Endothelial cell of umbilical vein (primary cell): ENCODE results near the gene DHX34.

ENCODE experiments used
- CTCF ChIP-seq, 2 donors: IDR thresholded peaks; 1 replicate in 1 of 2; 2 replicates in 1 of 2; pipeline ENCODE4 v1.5.1; 2011; ENCODE audit warnings: low read length in 2 of 2, mild to moderate bottlenecking in 2 of 2, moderate library complexity in 2 of 2, control low read depth in 1 of 2, inconsistent platforms in 1 of 2, low read depth in 1 of 2; ENCODE audit not compliant: insufficient read depth in 1 of 2; ENCODE audit errors: extremely low read depth in 1 of 2
- EZH2 ChIP-seq: IDR thresholded peaks from 2 replicates; pipeline ENCODE4 v1.6.1; 2012; ENCODE audit warnings: borderline replicate concordance, low read depth, mild to moderate bottlenecking, moderate library complexity, low read length, inconsistent platforms; ENCODE audit not compliant: severe bottlenecking
- FOS ChIP-seq: IDR thresholded peaks from 2 replicates; pipeline ENCODE4 v1.6.1; 2011; ENCODE audit warnings: mild to moderate bottlenecking, low read length, moderate library complexity, borderline replicate concordance; ENCODE audit not compliant: insufficient read depth
- GATA2 ChIP-seq: IDR thresholded peaks from 2 replicates; pipeline ENCODE4 v1.7.0; 2011; ENCODE audit warnings: low read depth, mild to moderate bottlenecking, moderate library complexity, mixed read lengths, low read length; ENCODE audit not compliant: insufficient read length, insufficient read depth
- JUN ChIP-seq: IDR thresholded peaks from 2 replicates; pipeline ENCODE4 v1.6.1; 2011; ENCODE audit warnings: borderline replicate concordance, low read depth; ENCODE audit not compliant: insufficient read length, insufficient read depth
- MAX ChIP-seq: IDR thresholded peaks from 2 replicates; pipeline ENCODE4 v1.6.1; 2011; ENCODE audit not compliant: insufficient read depth, insufficient read length
- MYC ChIP-seq: IDR thresholded peaks from one replicate; pipeline ENCODE4 v1.6.1; 2011; ENCODE audit warnings: mild to moderate bottlenecking, low read depth, low read length
- POLR2A ChIP-seq: IDR thresholded peaks from 2 replicates; pipeline ENCODE4 v1.6.1; 2012; ENCODE audit warnings: low read depth, mild to moderate bottlenecking, control low read depth, low read length
- POLR2AphosphoS5 ChIP-seq: IDR thresholded peaks from 2 replicates; pipeline ENCODE4 v1.6.1; 2012; ENCODE audit warnings: low read depth, mild to moderate bottlenecking, control low read depth, low read length, moderate library complexity; ENCODE audit not compliant: insufficient read depth

GRCh38 chr19:47322058-47322457 is 27.1 kb upstream of the DHX34 start:
- TF ChIP-seq CTCF (IDR thresholded peaks at IDR 0.05; ENCODE audit: extremely low read depth in 1 of 2, insufficient read depth in 1 of 2, low read depth in 1 of 2, low read length in 2 of 2) (no peak), FOS (no peak), POLR2A (no peak), EZH2 (no peak), JUN (no peak), MAX (no peak), POLR2AphosphoS5 (no peak), GATA2 (no peak), MYC (no peak)
